ENCODE data around the gene NDRG2.
"Not testable (repeated sequence)": the region's sequence is repeated elsewhere in the genome, so short reads cannot be mapped to it uniquely, and the experiment has no call there.

The NDRG2 gene

DNA sequence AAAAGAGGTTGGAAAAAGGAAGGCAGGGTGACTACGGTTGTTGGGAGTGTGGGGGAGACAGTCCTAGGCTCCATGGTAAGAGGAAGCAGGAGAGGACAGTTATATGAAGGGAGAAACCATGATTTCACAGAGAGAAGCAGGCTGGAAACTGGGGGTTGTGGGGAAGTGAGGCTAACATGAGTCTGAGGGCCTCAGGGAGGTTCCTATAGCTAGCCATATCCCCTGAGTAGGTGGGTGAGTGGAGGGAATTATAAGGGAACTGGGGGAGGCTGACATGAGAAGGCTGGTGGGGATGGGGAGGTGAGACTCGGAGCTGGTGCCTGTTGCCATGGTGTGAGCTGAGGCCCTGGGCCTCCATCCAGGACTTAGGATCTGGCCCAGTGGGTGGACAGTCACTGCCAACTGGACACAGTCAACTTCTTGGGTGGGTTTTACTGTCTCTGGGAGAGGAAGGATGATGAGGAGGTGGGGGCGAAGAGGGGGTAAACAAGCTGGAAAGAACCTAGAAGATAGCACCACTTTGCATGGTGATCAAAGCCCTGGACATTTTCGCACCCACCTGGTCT lies 8.4 kb upstream of the NDRG2 start:
- DNase-seq = no peak

DNA sequence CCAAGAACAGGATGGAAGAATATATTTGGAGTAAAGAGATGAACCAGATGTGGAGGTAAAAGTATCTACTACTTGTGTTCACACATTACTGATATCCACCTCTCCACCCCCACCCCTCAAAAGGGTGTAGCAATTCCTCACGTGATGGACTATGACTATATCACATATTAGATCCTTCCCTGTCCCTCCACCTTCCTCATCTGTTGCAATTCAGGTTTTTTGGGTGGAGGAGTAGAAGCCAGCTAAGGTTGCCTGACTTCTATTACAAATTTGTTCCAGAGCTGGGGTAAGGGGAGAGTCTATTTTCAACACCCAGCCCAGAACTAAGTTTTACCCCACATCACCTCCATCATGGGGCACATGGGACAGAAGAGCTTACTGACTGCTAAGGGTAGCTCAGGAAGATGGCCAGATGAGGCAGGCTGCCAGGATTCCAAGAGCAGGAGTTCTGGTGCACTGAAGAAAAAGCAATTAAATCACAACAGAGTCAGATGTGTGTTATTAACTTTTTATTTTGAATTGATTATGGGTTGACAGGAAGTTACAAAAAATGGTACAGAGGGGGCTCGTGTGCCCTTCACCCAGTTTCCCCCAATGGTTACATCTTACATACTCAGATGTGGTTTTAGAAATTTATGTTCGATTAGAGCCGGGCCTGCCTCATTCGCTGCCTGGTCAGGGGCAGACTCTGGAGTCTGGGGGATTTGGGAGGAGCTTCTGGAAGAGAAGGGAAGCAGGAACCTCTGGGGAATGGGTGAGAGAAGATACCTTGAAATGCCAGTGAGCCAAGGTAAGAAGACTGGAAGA lies 7.7 kb upstream of the NDRG2 start:
- DNase-seq = no peak

DNA sequence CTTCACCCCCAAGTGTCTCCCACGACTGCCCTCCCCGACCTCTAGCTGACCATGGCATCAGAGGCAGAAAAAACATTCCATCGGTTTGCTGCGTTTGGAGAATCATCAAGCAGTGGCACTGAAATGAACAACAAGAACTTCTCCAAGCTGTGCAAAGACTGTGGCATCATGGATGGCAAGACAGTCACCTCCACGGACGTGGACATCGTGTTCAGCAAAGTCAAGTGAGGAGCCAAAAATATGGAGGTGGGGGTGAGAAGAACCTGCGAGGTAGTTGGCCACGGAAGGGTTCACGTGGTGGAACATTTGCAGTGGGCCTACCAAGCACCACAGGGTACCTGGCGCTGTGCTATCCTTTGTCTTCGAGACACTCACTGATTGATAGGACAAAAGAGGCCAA lies 5.7 kb upstream of the NDRG2 start:
- DNase-seq = no peak

DNA sequence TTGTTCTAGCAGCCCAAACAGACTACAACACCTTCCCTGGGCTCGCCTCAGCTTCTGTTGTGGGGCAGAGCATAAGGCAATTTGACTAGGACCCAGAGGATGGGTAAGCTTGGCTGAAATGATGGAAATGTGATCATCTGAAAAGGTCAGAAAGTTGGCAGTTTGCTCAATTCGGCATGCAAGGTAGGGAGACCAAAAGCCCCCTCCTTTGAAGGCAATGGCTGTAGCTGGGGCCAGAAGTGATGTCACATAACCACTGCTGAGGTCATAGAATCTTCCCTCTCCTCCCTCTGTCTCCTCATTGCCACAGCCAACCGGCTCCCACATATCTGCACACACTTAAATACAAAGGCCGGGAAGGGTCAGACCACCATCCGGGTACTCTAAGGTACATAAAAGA lies 5.1 kb upstream of the NDRG2 start, which contains the start of gene TPPP2:
TSS of gene TPPP2 (plus strand) at position 301 of the 400 bp plus-strand sequence. CDS start 365 bp downstream, outside the sequence.
- no peak for DNase-seq

DNA sequence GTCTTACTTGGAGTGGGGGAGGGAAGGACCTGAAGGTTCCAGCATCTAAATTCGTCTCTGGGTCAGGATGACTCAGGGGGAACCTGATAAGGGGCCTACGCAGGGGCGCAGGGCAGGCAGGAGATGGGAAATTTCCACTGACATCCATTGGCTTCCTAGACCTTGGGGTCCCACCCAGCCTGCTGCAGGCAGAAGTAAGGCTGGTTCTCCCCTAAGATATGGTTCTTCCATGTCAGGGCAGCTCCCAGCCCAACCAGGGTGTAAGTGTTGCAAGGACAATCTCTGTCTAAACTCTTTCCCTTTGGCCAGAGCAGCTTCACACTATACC lies 2.1 kb upstream of the NDRG2 start:
- no peak for DNase-seq

DNA sequence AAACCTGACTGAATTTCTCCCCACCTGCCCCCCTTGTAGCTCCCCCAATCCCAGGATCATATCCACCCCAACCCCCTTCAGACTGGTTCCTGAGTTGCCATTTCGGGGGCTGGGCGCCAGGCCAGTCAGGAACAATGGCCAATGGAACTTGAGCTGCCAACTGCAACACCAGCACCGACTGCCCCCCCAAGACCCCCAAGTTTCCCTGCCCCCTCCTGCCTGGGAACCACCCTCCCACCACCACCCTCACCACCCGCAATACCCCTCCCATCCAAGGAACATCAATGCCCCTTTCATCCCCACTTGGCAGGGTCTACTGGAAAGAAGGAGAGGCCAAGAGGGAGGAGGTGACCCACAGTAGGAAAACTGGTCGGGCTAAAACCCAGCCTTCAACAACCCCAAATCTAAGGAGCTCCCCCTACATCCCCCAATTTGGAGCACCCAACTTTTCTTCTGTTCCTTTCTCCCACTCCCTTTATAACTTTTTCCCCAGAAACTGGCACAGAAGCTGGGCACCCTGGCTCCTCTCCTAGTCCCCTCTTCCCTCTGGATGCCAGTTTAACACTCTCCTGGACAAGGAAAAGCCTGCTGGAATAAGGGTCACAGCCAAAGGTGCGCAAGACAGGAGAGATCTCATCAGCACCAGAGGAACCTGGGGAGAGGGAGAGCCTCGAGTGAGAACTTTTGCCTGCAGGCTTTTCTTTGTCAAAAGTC lies 1.6 kb upstream of the NDRG2 start:
- no peak for DNase-seq

DNA sequence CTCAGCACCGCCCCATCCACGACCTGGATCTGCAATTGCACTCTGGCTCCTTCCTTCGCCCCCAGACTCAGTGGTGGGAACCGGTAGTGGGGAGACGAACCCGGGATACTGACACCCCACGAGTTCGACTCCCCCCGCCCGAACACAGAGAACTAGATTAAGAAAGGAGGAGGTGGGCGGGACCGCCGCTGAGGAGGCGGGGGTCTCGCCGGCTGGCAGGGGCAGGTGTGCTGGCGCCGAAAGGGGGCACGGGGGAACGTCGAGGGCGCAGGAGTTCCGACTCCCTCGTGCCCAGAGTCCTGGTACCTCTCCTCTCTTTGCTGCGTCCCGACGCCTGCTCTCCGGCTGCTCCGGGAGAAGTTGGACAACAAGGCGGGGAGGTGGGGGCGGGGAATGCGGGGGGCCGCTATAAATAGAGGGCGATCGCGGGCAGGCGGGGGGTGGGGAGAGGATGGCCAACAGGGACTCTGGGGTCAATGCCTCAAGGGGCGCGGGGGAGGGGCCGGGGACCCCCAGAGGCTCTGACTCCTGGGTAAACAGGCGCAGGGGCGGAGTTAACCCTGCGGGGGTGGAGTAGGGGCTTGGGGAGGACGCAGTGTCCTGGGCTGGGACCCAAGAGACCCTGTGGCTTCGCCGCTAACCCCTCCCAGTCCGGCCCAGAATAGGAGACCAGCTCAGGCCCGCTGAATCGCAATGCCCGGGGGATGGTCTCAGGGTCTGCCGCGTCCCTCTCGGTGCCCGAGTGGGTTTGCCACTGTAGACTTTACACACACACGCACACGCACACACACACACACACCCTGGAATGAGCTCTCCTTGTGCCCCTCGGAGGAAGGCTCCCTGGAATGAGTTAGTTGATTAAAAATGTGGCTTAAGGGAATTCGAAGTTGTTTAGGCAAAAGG lies 761 bp upstream of the NDRG2 start:
- DNase-seq = no peak

DNA sequence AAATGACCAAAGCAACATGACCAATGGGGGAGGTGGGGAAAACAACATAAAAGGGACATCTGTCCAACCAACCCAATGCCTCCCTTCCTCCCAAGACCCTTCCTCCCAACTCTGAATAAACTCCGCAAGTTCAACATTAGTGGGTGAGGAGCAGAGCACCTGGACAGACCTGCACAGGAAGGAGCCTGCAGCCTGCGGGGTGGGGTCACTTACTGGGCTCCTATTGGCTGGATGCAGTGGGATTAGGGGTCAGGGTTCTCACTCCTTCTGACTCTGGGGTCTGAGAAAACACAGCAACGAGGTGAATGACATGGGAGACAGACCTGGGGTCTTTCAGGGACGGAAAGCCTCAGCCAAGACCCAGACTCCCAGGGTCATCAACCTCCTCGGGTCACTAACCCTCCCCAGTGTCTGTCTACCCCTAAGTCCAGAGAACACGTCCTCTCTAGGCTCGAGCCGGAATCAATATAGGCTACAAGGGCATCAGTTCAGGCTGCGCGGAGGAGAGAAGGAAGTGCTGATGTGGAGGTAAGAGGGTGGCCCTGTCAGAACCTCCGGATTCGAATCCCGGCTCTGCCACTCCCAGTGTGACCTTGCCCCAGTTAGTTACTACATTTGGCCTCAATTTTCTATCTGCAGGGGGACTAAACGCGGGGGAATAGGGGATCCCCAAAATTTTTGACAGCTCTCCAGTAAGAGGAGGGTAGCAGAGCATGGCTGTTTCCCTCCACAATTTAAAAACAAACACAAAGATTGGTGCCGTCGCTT lies 860 bp downstream of the NDRG2 start:
- DNase-seq = no peak

DNA sequence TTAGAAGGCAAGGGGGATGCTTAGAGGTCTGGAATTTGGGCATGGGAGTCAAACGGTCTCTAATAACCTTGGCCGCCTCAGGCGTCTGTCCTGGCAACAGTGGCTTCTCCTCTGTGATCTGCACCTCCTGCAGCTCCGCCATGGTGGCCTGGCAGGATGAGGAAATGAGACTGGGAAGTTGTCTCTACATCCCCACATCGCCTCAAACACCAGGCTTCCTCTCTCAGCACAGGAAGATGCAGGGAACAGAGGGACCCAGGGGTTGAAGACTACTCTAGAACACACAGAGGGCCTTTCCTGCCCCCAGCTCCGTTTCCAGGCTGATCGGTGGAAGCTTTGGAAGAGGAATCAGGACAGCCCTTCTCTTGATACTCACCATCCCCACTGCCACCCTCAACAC lies 1.7 kb downstream of the NDRG2 start:
- no peak for DNase-seq

DNA sequence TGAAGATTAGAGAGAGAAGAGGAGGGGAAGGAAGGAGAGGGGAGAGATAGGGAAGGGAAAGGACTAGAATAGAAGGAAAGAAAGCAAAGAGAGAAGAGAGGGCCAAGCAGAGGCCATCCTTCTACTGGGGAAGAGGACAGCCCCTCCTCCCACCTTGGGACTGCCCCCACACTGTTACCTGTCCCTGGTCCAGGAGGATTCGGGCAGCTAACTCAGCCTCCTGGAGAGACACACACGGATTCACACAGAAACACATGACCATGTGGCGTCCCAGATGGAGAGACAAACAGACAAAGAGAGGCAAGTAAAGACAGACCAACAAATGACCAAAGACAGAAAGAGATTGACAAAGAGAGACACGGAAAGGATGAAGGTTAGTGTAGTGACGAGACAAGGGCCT lies 2.2 kb downstream of the NDRG2 start:
- no peak for DNase-seq

DNA sequence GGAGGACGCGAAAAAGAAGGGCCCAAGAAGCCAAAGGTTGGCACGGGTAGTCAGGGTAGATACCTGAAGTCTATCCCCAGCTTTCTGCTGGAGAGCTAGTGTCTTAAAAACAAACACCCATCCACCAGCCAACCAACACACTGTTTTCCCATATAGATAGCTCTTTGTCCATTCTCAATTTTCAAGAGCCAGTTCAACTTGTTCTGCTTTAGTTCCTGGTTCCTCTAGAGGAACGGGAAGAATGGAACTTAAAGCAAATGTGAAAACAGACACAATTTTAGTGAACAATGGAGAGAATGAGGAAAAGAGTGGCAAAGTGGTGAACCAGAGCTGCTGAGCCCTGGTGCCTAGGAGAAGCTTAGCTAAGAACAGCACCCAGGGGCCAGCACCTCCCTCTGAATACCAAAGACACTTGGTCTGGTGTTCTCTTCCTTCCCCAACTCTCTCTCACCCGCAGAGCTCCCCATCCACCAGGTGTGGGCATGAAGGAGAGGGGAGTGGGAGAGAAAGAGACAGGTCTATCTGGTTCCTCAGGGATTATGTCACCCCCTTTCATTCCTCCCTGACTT lies 3.8 kb downstream of the NDRG2 start:
- no peak for DNase-seq

DNA sequence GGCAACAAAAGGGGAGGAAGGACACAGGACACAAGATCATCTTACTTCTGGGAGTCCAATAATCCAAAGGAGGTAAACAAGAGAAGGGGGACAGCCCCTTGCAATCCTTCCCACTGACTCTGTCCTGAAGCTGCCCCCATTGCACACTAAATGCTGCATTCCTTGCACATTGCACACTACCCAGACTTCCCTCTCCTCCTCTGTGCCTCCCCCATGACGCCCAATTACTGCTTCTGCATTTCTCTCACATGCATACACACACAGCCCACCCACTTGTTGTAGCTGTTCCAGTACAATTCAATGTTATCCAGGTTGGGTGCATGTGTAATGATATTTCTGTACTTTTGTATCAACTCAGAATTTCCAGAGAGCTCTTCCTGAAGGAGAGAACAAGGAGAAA lies 5.5 kb downstream of the NDRG2 start:
- no peak for DNase-seq

DNA sequence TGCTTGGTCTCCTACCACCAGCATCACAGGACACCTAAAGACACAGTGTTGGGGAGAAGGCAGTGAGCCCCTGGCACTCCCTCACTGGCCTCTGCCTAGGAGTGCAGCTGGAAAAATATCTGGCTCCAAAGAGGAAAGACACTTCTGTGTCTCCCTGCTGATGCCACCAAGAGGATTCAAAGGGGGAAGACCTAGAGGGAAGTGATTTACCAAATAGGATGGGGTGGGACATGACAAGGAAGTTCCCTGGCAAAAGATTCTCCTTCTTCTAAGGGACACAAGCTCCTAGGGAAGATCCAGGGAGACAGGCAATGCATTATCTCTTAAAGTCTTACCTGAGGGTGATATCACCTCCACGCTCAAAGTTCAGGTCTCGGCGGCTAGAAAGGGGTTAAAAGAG lies 6.1 kb downstream of the NDRG2 start:
- no peak for DNase-seq

DNA sequence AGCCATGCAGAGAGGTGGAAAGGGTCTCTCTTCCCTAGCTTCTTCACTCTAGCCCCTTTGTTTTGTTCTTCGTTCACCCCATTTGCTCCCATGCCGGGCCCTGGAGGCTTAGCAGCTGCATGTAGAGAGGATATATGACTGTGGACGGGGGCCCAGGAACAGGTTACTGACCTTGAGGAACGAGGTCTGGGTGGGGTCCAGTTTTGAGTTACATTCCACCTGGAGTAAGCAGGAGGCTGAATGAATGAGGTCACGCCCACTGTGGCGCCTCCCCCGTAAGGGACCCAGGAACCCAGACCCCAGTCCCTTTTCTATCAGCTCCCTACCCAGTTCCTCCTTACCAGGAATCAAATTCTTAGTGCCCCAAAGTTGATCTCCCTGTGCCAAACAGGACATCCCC lies 6.6 kb downstream of the NDRG2 start:
- DNase-seq = no peak

DNA sequence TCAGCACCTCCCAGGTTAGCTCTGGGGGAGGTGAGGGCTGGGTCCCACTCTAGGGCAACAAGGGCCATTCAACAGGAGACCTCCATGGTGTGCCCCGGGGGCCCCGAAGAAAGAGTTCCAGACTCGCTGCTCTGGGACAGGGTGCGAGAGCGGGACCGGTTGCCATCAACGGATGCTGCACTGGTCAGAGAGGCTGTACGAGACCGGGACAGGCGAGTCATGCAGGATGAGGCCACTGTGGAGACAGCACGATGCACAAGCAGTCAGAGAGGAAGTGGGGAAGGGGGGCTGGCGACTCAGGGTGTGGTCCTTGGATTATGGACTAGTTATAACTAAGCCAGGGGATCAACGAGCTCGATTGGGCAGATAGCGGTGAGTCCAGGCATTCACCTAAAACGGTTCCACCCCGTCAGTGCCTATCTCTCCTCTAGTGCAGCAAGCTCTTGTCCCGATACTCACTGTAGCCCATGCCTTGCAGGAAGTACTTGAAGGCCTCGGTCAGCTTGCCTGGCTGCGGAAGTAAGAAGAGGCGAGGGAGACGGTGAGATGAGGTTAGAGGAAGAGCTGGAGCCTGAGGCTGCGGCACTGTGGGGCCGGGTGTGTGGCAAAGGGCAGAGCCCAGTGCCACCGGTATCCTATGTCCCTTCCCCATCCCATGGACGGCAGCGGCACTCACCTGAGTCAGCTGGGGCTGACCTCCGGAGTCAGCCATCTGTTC lies 7.2 kb downstream of the NDRG2 start:
- no peak for DNase-seq

DNA sequence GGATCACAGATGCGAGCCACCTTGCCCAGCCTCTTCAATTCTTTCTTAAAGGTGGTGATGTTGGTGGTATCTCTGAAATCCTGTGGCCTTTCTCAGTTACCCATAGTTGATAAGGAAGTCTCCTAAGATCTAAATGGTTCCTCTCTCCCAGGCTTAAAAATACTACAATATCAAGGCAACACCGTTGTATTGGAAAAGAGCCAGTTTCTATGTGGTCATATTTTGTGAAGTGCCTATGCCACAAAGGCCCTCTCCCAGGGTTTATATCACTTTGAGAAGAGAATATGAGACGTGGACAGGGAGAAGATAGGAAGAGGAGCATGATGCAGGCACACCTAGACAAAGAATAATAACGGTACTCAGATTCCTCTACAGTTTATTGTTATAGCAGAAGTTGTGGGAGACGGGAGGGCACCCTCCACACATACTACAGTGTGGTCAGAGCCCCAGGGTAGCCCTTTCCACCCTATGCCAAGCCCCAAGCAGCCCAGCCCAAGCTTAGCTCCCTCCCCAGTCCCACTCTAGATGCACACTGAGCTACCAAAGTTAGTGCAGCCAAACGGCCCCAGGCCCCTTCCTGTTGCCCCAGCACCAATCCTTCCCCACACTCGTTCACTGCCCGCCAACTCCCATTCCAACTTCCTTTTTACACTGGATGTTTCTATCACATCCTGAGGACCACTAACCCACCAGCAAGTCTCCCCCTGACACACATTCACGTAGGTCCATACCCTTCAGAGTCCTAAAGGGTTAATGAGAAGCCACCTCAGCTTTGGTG lies 8.3 kb downstream of the NDRG2 start:
- DNase-seq = no peak

DNA sequence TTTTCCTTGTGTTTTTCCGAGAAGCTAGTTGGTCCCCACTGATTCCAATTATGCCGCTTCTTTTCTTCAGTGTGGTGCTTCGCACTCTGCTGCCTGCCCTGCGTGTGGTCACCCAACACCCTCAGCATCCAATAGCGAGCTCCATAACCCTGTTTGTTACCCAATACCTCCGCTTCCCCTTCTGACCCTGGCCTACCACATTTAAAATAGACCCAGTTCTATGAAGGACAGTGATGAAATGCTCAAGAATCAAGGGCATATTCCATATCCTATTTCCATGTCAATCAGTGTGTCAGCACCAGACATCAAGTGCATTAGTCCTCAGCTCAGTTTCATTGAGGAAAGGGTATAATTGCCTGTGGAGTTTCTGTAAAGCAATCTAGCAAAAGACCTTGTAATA lies 9.5 kb downstream of the NDRG2 start:
- no peak for DNase-seq

DNA sequence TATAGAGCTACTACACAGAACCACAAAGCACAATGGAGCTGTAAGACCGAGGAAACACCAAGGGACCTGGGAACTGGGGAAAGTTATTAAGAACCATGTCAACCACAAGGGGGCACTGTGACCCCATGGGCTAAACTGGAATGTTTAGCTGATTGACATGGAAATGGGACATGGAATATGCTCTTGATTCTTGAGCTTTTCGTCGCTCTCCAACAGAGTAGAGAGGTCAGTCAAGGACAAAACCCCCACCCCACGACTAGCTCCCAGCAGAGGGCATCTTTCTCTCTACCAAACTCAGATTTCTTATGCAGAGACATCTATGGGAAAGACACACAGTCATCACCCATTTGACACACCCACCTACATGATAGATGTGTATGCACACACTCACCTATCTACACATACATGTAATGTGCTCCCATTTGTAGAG lies 10.1 kb downstream of the NDRG2 start:
- DNase-seq = peak; percentile 64

DNA sequence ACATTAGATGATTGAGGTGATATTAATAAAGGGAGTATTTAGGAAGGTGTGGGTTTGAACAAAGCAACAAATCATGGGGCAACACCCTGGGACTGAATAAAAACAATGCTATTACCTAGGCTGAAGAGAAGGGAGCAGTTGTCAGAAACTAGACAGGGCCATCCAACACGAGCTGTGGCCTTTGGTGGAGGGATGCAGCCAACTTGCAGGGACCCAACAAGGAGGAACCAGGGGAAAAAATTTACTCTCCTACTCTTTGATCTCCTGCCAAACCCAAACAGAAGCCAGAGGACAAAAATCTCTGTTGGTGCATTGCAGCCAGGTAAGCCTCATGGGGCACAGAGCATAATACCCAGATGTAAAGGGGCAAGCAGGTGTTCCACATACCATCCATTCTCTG lies 13.7 kb downstream of the NDRG2 start:
- DNase-seq = no peak

DNA sequence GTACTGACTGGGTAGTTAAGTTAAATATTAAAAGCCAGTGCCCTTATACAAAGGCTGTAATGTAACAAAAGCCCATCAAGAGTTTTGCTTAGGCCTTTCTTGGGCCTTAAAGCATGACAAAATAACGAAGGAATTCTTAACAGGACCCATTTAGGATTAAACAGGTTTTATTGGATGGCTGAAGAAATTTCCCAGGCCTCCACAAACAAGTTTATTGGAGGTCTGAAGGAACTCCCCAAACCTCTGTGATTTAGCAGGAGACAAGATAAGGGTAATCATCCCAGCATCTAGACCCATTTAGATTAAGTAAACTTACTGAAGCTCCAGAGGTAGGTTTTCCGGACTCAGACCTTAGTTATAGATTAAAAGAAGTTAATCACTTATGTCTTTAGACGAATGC lies 15.1 kb downstream of the NDRG2 start:
- not testable (repeated sequence) for DNase-seq
